ENCODE data around the gene PIWIL1. TPM values are rescaled to one million over a fixed set of nuclear protein-coding genes. Genes with fewer than 3 reads are reported as not detected.

PIWIL1 gene
- total RNA-seq, 1 experiment from 2014 or later, result not detected

GRCh38 chr12:130322263-130322662 lies 15.4 kb upstream of the PIWIL1 start:
- ChIA-PET CTCF (no interaction called here), POLR2A (no interaction called here), RAD21 (ENCODE audit: low non-redundant PET in 1 of 2, low total read pairs in 2 of 2, uncharacterized antibody in 2 of 2, unreplicated experiment in 2 of 2) (no interaction called here)
- no peak for TF ChIP-seq CBX3 (IDR thresholded peaks at IDR 0.05; ENCODE audit: low read depth)
- TF ChIP-seq CTCF (IDR thresholded peaks at IDR 0.05 in 2 of 3, conservative IDR thresholded peaks at IDR 0.05 in 1 of 3; ENCODE audit: borderline replicate concordance in 1 of 3, insufficient read depth in 1 of 3, low read depth in 2 of 3, low read length in 2 of 3), result no peak
- TF ChIP-seq POLR2A (IDR thresholded peaks at IDR 0.05; ENCODE audit: borderline replicate concordance, extremely low read depth, insufficient read depth, insufficient read length), result no peak
- TF ChIP-seq FOSL1 (IDR thresholded peaks at IDR 0.05; ENCODE audit: low read depth), result no peak
- TF ChIP-seq ZFX (IDR thresholded peaks at IDR 0.05), result no peak
- TF ChIP-seq TCF7L2 (IDR thresholded peaks at IDR 0.05; ENCODE audit: borderline replicate concordance, extremely low read depth, insufficient read depth, insufficient read length), result no peak
- TF ChIP-seq SIN3A (IDR thresholded peaks at IDR 0.05; ENCODE audit: low read depth), result no peak
- H3K27ac ChIP-seq (ENCODE audit: low read depth, low read length), result no peak overlapping the region
- no peaks in the 10 kb centered on the region for H3K27me3 ChIP-seq (ENCODE audit: insufficient read depth, low read length)
- H4K20me1 ChIP-seq (ENCODE audit: insufficient read depth), result no peaks in the 10 kb centered on the region
- no peaks in the 10 kb centered on the region for H3K4me1 ChIP-seq (ENCODE audit: control insufficient read depth in 1 of 2, insufficient read depth in 2 of 2, low read length in 2 of 2)
- H3K36me3 ChIP-seq (ENCODE audit: control insufficient read depth in 1 of 2, insufficient read depth in 2 of 2, low read length in 2 of 2), result no peaks in the 10 kb centered on the region
- ATAC-seq (no peak), DNase-seq (ENCODE audit: low read depth, low spot score) (no peak)
- BruUV-seq (replicated peaks), result no TSS peak
- intact Hi-C loops (cut with micrococcal nuclease), result no loop called here
- H3K9me2 ChIP-seq (ENCODE audit: insufficient read depth), result no peaks in the 10 kb centered on the region
- H3K9ac ChIP-seq (ENCODE audit: low read length), result no peak overlapping the region
- no peaks in the 10 kb centered on the region for H3K9me3 ChIP-seq (ENCODE audit: control insufficient read depth in 1 of 2, insufficient read depth in 1 of 2, low read depth in 1 of 2, low read length in 2 of 2)
- no peak overlapping the region for H3K4me2 ChIP-seq (ENCODE audit: low read length)
- no peaks in the 10 kb centered on the region for H3K79me2 ChIP-seq (ENCODE audit: insufficient read depth, low read length)
- no peak overlapping the region for H2AFZ ChIP-seq (ENCODE audit: low read depth, low read length, poor library complexity, severe bottlenecking)
- no peak overlapping the region for H3K4me3 ChIP-seq (replicated peaks in 1 of 2; ENCODE audit: low read depth in 1 of 2, low read length in 2 of 2)

- no peaks in the 10 kb centered on the region for H3K9me2 ChIP-seq (ENCODE audit: insufficient read depth)
- no peaks in the 10 kb centered on the region for H3K27me3 ChIP-seq (ENCODE audit: insufficient read depth, low read length)
- TF ChIP-seq CTCF (IDR thresholded peaks at IDR 0.05 in 2 of 3, conservative IDR thresholded peaks at IDR 0.05 in 1 of 3; ENCODE audit: borderline replicate concordance in 1 of 3, insufficient read depth in 1 of 3, low read depth in 2 of 3, low read length in 2 of 3), result no peak
- TF ChIP-seq POLR2A (IDR thresholded peaks at IDR 0.05; ENCODE audit: borderline replicate concordance, extremely low read depth, insufficient read depth, insufficient read length), result no peak
- no peak for TF ChIP-seq POLR2AphosphoS5 (IDR thresholded peaks at IDR 0.05; ENCODE audit: low read depth, low read length)
- TF ChIP-seq EGR1 (IDR thresholded peaks at IDR 0.05; ENCODE audit: low read depth), result no peak
- no peak for TF ChIP-seq EZH2 (IDR thresholded peaks at IDR 0.05)
- TF ChIP-seq SIN3A (IDR thresholded peaks at IDR 0.05; ENCODE audit: low read depth), result no peak
- TF ChIP-seq FOSL1 (IDR thresholded peaks at IDR 0.05; ENCODE audit: low read depth), result no peak
- TF ChIP-seq REST (IDR thresholded peaks at IDR 0.05; ENCODE audit: low read depth), result no peak
- H3K36me3 ChIP-seq (ENCODE audit: control insufficient read depth in 1 of 2, insufficient read depth in 2 of 2, low read length in 2 of 2), result no peaks in the 10 kb centered on the region
- no peaks in the 10 kb centered on the region for H3K79me2 ChIP-seq (ENCODE audit: insufficient read depth, low read length)
- intact Hi-C loops (cut with micrococcal nuclease), result loop anchor here (10.0 kb wide), 1 partner anchor 1136 kb away; no protein-coding TSS in a partner anchor
- no peaks in the 10 kb centered on the region for H3K9me3 ChIP-seq (ENCODE audit: control insufficient read depth in 1 of 2, insufficient read depth in 1 of 2, low read depth in 1 of 2, low read length in 2 of 2)
- no peak overlapping the region for H3K4me2 ChIP-seq (ENCODE audit: low read length)
- CTCF ChIA-PET, result no interaction called here
- ATAC-seq (no peak), DNase-seq (ENCODE audit: low read depth, low spot score) (no peak)
- H3K4me3 ChIP-seq (replicated peaks in 1 of 2; ENCODE audit: low read depth in 1 of 2, low read length in 2 of 2), result no peak overlapping the region
- RAD21 ChIA-PET (ENCODE audit: low non-redundant PET in 1 of 2, low total read pairs in 2 of 2, uncharacterized antibody in 2 of 2, unreplicated experiment in 2 of 2), result no interaction called here
- no peaks in the 10 kb centered on the region for H4K20me1 ChIP-seq (ENCODE audit: insufficient read depth)
- H2AFZ ChIP-seq (ENCODE audit: low read depth, low read length, poor library complexity, severe bottlenecking), result no peak overlapping the region
- H3K27ac ChIP-seq (ENCODE audit: low read depth, low read length), result no peak overlapping the region
- H3K9ac ChIP-seq (ENCODE audit: low read length), result no peak overlapping the region
- POLR2A ChIA-PET, result no interaction called here
- BruUV-seq (replicated peaks), result no TSS peak
- no peaks in the 10 kb centered on the region for H3K4me1 ChIP-seq (ENCODE audit: control insufficient read depth in 1 of 2, insufficient read depth in 2 of 2, low read length in 2 of 2)
Measured at GRCh38 chr12:130330685-130331084, 7.0 kb upstream of the PIWIL1 start.
